DMS114 treated with DMSO at 0.1 percent for 48 hours (cell line): Measurements from ENCODE around the gene SYNE4.
"Not testable (repeated sequence)": the region's sequence is repeated elsewhere in the genome, so short reads cannot be mapped to it uniquely, and the experiment has no call there.

ENCODE experiments used
- DNase-seq: peaks from one replicate; lab custom pipeline; 2025; ENCODE audit not compliant: unreplicated experiment; lab: John Stamatoyannopoulos, UW

Gene SYNE4

DNA sequence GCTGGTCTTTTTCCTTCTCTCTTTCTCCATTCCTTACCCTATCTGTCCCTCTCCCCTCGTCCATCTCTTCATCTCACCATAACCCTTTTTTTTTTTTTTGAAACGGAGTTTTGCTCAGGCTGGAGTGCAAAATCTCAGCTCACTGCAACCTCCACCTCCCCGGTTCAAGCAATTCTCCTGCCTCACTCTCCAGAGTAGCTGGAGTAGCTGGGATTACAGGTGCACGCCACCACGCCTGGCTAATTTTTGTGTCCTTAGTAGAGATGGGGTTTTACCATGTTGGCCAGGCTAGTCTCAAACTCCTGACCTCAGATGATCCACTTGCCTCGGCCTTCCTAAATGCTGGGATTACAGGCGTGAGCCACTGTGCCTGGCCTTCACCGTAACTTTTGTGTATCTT lies 51.2 kb downstream of the SYNE4 start:
- not testable (repeated sequence) for DNase-seq

GRCh38 chr19:35955881-35956634 lies 52.6 kb downstream of the SYNE4 start:
- DNase-seq: no peak
